Measurements from ENCODE around the gene SLX9. TPM values are rescaled to one million over a fixed set of nuclear protein-coding genes. Genes with fewer than 3 reads are reported as not detected.

Gene SLX9
- total and polyA plus RNA-seq, 2 donors (not counting 1 experiment from before 2014, with no cell fraction given) = 11.7 to 15.9 TPM

DNA sequence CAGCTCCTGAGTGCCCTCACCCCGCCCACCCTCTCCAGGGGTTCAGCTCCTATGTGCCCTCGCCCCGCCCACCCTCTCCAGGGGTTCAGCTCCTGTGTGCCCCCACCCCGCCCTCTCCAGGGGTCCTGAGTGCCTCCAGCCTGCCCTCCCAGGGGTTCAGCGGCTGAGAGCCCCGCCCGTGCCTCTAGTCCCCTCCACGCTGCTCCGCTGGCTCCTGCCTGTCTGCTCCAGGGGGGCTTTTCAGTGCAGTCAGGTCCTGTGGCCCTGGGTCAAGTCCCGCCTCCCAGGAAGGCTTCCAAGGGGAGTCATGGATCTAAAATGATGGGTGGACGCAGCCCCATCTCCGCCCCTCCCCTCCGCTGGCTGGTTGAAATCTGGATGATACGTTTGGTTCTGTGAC is 33.8 kb downstream of the SLX9 start:
- H3K27me3 ChIP-seq (replicated peaks in 1 of 4; ENCODE audit: control extremely low read depth in 1 of 4, control insufficient read depth in 3 of 4, insufficient read depth in 4 of 4, low read length in 3 of 4) = no peaks in the 10 kb centered on the region
- peaks cover 0 to 34% of the 10 kb centered on the region in 2 experiments for H3K36me3 ChIP-seq (replicated peaks in 1 of 2; ENCODE audit: control extremely low read depth in 1 of 2, control insufficient read depth in 1 of 2, extremely low read depth in 1 of 2, insufficient read depth in 2 of 2, low read length in 1 of 2)
- H3K9me3 ChIP-seq (ENCODE audit: control extremely low read depth in 1 of 3, control insufficient read depth in 2 of 3, insufficient read depth in 1 of 3, low read length in 2 of 3) = peaks cover 0 to 4% (median 0%) of the 10 kb centered on the region in 3 donors
- Mint-ChIP-seq H3K27ac (no peak overlapping the region), H3K27me3 (no peaks in the 10 kb centered on the region), H3K4me3 (no peak overlapping the region), H3K4me1 (peaks cover 7% of the 10 kb centered on the region), H3K9me3 (ENCODE audit: insufficient read depth) (no peaks in the 10 kb centered on the region)
- H3K9ac ChIP-seq (ENCODE audit: low read length) = no peak overlapping the region
- ChIA-PET CTCF (interaction anchor here (0.5 to 1.6 kb wide), 2 partner anchors 164 to 166 kb away, joined by 3 to 7 read pairs; no protein-coding TSS in a partner anchor), POLR2A (no interaction called here)
- intact Hi-C loops (cut with micrococcal nuclease) = no loop called here
- WGBS (ENCODE audit: insufficient coverage) = 95% methylated on average over 11 of the region's 14 CpGs
- no peak overlapping the region for H3K4me3 ChIP-seq (ENCODE audit: control extremely low read depth in 1 of 5, extremely low read depth in 1 of 5, insufficient read depth in 1 of 5, low read depth in 2 of 5, low read length in 4 of 5)
- no peak for DNase-seq
- H3K4me2 ChIP-seq (replicated peaks; ENCODE audit: low read depth, low read length, poor library complexity, severe bottlenecking) = no peak overlapping the region
- TF ChIP-seq EZH2 (IDR thresholded peaks at IDR 0.05; ENCODE audit: borderline replicate concordance, insufficient read depth, low read depth, low read length, poor library complexity, severe bottlenecking) = no peak
- TF ChIP-seq, protein P1, sequence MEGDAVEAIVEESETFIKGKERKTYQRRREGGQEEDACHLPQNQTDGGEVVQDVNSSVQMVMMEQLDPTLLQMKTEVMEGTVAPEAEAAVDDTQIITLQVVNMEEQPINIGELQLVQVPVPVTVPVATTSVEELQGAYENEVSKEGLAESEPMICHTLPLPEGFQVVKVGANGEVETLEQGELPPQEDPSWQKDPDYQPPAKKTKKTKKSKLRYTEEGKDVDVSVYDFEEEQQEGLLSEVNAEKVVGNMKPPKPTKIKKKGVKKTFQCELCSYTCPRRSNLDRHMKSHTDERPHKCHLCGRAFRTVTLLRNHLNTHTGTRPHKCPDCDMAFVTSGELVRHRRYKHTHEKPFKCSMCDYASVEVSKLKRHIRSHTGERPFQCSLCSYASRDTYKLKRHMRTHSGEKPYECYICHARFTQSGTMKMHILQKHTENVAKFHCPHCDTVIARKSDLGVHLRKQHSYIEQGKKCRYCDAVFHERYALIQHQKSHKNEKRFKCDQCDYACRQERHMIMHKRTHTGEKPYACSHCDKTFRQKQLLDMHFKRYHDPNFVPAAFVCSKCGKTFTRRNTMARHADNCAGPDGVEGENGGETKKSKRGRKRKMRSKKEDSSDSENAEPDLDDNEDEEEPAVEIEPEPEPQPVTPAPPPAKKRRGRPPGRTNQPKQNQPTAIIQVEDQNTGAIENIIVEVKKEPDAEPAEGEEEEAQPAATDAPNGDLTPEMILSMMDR (IDR thresholded peaks at IDR 0.05) = no peak
- peaks cover 16% of the 10 kb centered on the region for H4K20me1 ChIP-seq (ENCODE audit: control insufficient read depth, insufficient read depth, low read length, poor library complexity, severe bottlenecking)
- no peak for ATAC-seq (ENCODE audit: low read depth)
- H2AFZ ChIP-seq (ENCODE audit: insufficient read depth, low read depth, low read length, poor library complexity, severe bottlenecking) = no peak overlapping the region
- peaks cover 0 to 6% of the 10 kb centered on the region in 2 donors for H3K4me1 ChIP-seq (ENCODE audit: control insufficient read depth in 2 of 2, insufficient read depth in 2 of 2, low read length in 2 of 2)
- H3K79me2 ChIP-seq (ENCODE audit: control insufficient read depth, insufficient read depth, low read length) = peaks cover 4% of the 10 kb centered on the region
- no peak overlapping the region for H3K27ac ChIP-seq (ENCODE audit: low read length in 2 of 2)

DNA sequence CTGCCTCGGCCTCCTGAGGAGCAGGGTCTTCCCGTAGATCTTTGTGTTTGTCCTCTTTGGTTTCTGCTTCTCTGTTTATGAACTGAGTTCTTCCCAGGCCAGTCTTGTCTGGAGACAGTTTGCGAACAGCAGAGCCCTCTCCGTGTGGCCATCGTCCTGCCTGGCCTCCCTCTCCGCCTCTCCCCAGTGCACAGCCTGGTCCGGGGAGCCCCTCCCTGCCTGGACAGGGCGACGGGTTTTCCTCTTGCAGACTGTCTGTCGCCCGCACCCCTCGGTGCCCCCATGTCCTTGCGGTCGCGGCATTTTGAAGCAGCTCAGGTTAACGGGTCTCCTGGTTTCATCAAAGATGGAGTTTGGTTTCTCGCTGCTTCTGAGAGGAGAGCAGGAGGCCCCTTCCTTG is 34.8 kb downstream of the SLX9 start:
- no peak for TF ChIP-seq EZH2 (IDR thresholded peaks at IDR 0.05; ENCODE audit: borderline replicate concordance, insufficient read depth, low read depth, low read length, poor library complexity, severe bottlenecking)
- TF ChIP-seq, protein P1 (IDR thresholded peaks at IDR 0.05) = no peak
- no peak overlapping the region for H3K27ac ChIP-seq (ENCODE audit: low read length in 2 of 2)
- H3K79me2 ChIP-seq (ENCODE audit: control insufficient read depth, insufficient read depth, low read length) = peaks cover 4% of the 10 kb centered on the region
- no peak for DNase-seq
- H3K27me3 ChIP-seq (replicated peaks in 1 of 4; ENCODE audit: control extremely low read depth in 1 of 4, control insufficient read depth in 3 of 4, insufficient read depth in 4 of 4, low read length in 3 of 4) = no peaks in the 10 kb centered on the region
- peaks cover 0 to under 1% of the 10 kb centered on the region in 2 donors for H3K4me1 ChIP-seq (ENCODE audit: control insufficient read depth in 2 of 2, insufficient read depth in 2 of 2, low read length in 2 of 2)
- 95% methylated on average over 17 of the region's 17 CpGs for WGBS (ENCODE audit: insufficient coverage)
- no peaks in the 10 kb centered on the region for H3K9me3 Mint-ChIP-seq (ENCODE audit: insufficient read depth)
- CTCF ChIA-PET = interaction anchor here (1.6 kb wide), 1 partner anchor 163 kb away, joined by 7 read pairs; no protein-coding TSS in a partner anchor
- H4K20me1 ChIP-seq (ENCODE audit: control insufficient read depth, insufficient read depth, low read length, poor library complexity, severe bottlenecking) = peaks cover 16% of the 10 kb centered on the region
- peaks cover 0 to 29% of the 10 kb centered on the region in 2 experiments for H3K36me3 ChIP-seq (replicated peaks in 1 of 2; ENCODE audit: control extremely low read depth in 1 of 2, control insufficient read depth in 1 of 2, extremely low read depth in 1 of 2, insufficient read depth in 2 of 2, low read length in 1 of 2)
- no peak for ATAC-seq (ENCODE audit: low read depth)
- no peak overlapping the region for H3K9ac ChIP-seq (ENCODE audit: low read length)
- H3K4me1 Mint-ChIP-seq = peaks cover 5% of the 10 kb centered on the region
- H3K27me3 Mint-ChIP-seq = no peaks in the 10 kb centered on the region
- H3K27ac Mint-ChIP-seq = no peak overlapping the region
- H3K4me2 ChIP-seq (replicated peaks; ENCODE audit: low read depth, low read length, poor library complexity, severe bottlenecking) = no peak overlapping the region
- H3K4me3 ChIP-seq (ENCODE audit: control extremely low read depth in 1 of 5, extremely low read depth in 1 of 5, insufficient read depth in 1 of 5, low read depth in 2 of 5, low read length in 4 of 5) = no peak overlapping the region
- no peak overlapping the region for H3K4me3 Mint-ChIP-seq
- peaks cover 0 to 4% (median 0%) of the 10 kb centered on the region in 3 donors for H3K9me3 ChIP-seq (ENCODE audit: control extremely low read depth in 1 of 3, control insufficient read depth in 2 of 3, insufficient read depth in 1 of 3, low read length in 2 of 3)
- POLR2A ChIA-PET = no interaction called here
- no peak overlapping the region for H2AFZ ChIP-seq (ENCODE audit: insufficient read depth, low read depth, low read length, poor library complexity, severe bottlenecking)
- intact Hi-C loops (cut with micrococcal nuclease) = no loop called here
